ENCODE data around the gene ABCC11. TPM values are rescaled to one million over a fixed set of nuclear protein-coding genes. Genes with fewer than 3 reads are reported as not detected.
A peak's percentile ranks its signal among the peaks of the same experiment; 100 is the strongest.

Gene ABCC11
- polyA plus RNA-seq, 1 donor = not detected

DNA sequence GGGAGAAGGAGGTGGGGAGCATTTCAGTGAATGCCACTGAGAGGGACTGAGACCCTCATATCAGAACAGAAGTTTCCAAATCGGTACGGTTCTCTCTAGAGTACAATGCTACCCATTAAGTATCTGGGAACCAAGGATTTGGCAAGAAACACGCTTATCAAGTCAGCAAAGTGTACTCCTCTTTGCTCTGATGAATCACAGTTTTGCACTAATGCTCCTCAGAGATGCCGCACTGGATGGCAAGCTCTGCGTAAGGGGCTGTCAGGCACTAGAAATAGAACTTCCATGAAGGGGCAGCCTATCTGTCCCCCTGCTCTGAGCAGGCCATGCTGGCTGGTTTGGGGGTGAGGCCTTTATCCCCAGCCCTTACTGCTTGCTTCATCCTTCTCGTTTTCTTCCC, 86.8 kb downstream of the ABCC11 start:
- no peak for DNase-seq

DNA sequence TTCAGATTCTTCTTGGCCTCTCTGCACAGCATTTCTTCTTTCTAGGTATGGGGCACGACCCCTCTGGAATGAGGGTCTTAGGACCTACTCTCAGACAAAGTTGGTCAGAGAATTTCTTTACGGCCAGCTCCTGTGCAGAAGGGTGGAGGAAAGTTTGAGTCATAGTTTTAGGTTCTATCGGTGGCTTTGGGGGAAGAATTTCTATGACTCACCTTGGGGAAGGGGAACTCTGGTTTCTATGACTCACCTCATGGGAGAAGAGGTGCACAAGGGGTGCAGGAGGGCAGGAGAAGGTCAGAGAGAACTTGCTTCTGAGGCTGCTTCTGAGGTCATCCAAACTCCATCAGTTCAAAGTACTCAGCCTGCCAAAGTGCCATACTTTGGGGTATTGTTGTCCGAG, 89.0 kb downstream of the ABCC11 start:
- no peak for DNase-seq

DNA sequence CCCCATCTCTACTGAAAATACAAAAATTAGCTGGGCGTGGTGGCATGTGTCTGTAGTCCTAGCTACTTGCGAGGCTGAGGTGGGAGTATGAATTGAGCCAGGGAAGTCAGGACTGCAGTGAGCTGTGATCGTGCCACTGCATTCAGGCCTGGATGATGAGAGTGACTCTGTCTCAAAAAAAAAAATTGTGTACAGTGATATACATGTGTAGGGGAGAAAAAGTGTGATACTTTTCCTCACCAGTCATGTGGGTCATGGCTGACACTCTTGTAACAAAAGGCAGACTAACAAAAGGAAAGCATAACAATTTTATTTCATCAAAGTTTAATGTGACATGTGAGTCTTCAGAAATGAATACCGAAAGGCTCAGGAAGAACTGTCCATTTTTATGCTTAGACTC, 89.5 kb downstream of the ABCC11 start:
- no peak for DNase-seq

DNA sequence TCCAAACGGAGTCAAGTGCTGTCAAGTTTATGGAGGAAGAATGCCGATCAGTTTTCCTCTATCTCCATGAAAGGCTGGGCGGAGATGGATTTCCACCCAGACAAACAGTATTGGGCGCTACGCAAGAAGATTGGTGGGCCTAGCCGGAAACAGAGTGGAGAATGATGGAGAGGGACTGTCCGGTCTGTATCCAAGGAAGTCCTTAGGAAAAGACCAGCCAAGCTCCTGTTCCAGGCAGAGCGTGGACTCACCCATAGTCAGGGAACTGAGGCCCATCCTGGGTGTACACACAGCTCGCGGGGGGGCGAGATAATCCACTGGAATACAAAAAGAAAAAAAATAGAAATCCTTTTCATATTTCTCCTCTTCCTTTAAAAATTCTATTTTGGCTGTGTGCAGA, 90.0 kb downstream of the ABCC11 start:
- no peak for DNase-seq

DNA sequence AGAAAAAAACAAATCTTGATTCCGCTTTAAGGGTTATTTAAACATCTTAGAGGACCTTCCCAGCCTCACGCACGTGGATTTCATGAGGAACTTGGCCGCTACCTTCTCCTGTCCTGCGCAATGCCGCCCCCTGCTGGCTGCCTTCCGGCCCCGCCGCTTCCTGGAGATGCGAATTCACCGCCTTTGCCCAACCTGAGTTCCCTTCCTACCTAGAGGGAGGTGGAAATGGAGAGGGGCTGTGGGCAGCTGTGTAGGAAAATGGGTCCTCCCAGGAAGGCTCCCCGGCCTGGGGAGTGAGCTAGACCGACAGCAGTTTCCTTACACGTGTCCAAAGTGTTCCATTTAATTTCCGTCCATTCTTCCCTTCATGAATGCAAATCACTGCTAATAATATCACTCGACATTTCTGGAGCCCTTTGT, 90.5 kb downstream of the ABCC11 start:
- peak; percentile 74 for DNase-seq

DNA sequence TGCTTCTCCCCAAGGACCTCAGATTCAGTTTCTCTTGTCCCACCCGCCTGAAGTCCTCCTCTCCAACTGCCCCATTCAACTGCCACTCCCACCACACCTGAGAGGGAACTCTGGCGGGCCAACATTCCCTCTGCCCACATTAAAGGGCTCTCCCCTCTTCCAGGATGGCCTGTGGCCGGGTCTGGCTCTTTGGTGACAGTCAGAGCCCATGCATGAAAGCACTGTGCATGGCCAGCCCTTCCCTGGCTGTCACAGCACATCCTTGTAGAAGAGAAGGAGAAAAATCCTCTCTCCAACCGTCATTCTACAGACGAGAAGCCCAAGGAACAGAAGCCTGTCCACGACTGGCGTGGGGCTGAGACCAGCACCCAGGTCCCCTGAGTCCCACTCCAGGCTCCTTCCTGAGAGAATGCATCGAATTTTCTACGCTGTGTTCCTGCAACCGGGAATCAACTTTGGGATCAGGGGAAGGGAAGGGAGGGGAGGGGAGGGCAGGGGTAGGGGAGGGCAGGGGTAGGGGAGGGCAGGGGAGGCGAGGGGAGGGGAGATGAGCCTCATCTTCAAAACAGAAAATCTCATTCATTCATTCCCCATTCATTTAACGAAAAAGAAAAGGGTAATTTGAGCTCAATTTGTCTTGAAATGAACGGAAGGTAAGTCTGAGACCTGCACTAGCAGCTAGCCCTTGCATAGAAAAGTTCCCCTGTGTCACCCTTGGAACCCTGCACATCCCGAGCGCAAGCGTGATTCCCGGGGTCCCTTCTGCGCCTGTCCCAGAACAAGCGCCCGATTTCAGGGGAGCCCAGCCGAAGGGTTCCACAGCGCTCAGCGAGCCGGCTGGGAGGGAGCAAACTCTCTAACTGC, 91.2 kb downstream of the ABCC11 start, which contains the start of gene ABCC12:
Gene ABCC12, minus strand, starts transcription at position 68 of the 864 bp plus-strand sequence. CDS start 9,569 bp downstream, outside the sequence.
- DNase-seq = no peak

DNA sequence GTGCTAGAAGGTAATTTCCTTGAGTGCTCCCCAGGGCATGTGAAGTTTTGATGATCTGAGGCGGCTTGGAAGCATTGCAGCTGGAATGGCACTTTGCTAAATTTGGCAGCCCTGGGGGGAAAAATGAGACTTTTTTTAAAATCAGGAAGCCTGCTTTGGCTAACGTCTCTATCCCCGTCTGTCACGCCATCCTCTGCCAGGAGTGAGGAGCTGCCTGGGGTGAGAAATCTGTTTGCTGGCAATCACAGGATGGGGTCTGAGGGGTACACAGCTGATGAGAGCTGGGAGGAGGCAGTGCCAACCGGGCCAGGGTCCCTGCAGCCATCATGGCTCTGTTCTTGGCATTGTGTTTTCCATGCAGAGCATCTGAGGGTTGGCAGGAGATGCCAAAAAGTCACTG, 93.6 kb downstream of the ABCC11 start:
- DNase-seq = no peak

DNA sequence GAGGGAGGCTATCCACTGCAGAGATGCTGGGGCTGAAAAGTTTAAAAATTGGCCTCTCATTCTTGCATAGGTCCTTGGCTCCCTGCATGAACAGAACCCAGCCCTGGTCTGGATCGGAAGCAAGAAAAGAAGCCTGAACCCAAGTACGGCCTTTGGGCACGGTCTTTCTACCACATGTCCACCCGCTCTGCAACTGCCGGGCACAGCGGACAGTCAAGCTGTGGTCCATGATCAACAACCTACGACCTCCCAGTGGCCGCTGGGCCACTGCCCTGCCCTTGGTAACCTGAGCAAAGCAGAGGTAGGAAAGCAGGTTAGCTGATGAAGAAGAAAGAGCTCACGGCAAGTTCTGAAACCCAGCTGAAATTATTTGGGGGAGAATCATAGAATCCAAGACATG, 95.1 kb downstream of the ABCC11 start:
- no peak for DNase-seq

DNA sequence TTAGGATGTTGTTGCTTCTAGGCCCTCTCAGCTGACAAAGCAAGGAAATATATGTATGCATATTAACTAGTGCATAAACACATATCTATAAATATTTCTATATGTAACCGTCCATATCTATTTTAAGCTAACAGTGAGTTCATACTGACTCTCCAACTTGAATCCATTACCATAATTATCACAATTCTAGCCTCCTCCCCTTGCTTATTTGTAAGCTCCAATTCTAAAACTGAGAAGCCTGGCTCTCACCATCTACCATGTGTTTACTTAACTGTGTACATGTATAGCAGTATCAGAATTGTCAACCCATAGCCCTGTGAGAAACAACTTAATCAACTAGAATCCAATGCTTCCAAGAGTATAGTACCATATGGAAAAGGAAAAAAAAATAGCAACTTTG, 96.6 kb downstream of the ABCC11 start:
- no peak for DNase-seq

DNA sequence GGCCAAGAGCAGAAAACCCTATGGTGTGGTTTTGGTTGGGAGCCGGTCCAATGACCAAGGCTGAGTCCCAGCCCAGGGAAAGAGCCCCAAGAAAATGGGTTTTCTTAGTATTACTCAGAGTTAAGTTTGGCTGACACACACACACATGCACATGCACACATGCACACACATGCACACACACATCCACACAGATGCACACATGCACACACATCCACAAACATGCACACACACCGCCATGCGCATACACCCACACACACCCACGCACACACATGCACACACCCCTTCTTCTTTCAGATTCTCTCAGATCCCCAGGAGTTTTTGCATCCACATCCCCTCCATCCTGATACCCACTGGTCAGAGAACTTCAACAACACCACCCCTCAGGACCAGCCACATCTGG, 100.6 kb downstream of the ABCC11 start:
- no peak for DNase-seq

DNA sequence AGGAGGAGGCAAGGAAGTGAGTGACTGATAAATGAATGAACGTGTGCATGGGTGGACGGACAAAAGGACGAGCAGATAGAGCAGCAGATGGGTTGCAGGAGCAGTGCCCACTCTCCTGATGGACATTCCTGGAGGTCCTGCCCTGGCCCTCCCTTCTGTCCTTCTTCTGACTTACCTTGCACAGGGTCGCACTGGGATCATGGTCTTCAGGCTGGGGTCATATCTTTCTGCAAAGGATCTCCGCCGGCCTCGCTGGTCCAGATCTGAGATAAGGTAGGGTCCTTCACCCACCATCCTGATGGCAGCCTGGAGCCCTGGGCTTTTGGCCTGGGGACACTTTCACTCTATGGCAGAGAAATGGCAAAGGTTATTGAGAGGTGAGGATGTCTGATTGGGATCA, 101.2 kb downstream of the ABCC11 start:
- DNase-seq = no peak

DNA sequence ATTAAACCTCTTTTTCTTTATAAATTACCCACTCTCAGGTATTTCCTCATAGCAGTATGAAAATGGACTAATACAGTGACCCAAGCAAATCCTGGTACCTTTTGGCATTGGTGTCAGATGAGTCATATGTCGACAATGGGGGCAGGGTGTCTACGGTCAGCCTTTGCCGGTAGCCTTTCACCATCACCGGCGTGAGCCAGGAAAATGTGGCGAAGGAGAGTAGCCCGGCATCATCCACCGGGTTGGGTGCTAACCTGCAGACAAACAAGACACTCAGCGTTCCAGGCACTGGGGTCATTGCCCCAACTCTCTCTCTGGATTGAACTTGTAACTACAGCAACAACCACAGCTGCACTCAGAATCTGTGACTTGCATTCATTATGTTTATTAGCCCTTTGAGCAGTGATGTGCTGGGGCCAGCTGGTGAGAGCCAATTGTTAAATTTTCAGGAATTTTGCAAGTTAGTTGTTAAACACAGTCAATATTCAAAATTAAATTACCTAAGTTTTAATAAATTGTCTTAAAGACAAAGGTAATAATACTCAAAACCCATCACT, 103.4 kb downstream of the ABCC11 start:
- no peak for DNase-seq

DNA sequence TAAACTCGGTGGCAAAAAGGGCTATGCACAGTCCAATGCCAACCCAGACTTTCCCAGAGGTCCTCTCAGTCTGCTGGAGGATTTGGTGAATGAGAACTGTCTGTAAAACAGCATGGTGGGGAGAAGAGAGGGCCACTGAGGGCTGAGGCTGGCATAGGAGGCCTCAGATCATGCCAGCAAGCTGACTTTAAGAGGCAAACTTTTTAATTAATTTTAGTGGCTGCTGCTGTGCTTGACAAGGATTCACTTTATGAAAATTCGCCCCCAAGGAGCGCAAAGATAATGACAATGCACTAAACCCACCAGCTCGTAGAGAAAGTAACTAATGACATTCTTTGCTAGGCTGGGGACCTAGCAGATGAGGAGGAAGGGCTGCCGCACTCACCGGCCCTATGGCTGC, 106.5 kb downstream of the ABCC11 start:
- no peak for DNase-seq

DNA sequence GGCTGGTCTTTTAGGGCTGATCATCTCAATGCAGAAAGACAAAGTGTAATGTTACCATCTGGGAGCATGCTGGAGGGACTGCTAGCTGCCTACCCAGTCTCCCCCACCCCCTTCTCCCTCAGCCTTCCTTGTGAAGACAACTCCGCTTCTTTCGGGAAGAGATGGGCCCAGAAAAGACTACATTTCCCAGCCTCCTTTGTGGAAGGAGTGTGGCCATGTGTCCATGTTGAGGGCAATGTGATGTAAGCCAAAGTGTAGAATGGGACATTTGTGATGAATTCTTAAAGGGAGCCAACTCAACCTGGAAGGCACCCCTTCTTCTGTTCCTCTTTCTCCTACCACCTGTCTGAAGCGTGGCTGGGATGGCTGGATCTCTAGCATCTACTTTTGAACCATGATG, 107.8 kb downstream of the ABCC11 start:
- DNase-seq = no peak

DNA sequence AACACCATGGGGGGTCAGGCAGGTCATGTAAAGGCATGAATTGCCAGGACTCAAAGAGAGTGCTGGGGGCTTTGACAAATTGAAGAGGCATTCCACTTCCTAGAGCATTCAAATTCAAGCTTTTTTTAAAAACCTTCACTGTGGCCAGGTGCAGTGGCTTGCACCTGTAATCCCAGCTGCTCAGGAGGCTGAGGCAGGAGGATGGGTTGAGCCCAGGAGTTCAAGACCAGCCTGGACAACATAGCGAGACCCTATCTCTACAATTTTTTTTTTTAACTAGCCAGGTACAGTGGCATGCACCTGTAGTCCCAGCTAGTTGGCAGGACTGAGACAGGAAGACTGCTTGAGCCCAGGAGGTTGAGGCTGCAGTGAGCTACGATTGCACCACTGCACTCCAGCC, 108.8 kb downstream of the ABCC11 start:
- DNase-seq = no peak

DNA sequence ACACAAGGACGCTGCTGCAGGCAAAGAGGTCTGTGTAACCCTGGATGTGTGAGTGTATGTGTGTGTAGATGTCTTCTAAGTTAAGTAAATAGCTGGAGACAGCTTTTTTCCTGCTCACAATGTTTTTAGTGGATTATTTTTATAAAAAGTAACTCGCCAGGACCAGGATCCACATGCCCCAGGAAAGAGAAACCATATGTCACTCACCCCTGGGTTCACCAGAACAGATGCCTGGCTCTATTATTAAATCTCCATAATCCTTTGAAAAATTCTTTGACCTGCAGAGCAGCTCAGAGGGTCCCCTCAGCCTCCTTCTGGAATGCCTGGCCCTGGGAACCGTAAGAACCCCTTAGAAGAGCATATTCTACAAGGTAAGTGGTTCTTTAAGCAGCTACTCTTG, 109.5 kb downstream of the ABCC11 start:
- DNase-seq = no peak

DNA sequence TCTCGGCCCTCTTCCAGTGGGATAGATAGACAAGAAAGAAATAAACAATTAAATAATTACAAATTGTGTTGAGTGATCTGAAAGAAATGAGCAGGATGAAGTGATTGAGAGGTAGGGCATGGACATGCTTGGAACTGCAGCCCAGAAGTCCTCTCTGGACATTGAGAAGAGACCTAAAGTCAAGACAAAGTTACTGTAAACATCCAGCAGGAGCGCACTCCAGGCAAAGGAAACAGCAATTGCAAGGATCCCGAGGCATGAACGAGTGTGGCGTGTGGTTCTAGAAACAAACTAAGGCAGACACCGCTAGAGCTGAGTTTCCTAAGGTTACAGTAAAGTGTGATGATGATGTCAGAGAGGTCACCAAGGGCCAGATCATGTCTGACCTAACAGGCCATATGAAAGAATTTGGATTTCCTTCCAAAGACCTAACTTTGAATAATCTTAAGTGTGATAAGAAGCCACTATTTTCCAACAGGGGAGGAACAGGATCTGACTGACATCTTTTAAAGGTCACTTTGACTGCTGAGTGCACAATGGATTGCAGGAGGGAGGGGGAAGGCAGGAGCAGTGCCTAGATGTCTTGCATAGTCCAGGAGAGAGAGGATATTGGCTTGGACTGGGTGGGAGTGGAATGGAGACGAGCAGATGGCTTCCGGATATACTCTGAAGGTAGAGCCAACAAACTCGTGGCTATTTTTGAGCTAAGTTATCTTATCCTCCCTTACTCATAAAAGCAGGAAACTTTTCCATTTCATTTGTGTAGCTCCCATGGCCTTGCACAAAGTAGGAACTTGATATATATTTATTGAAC, 110.6 kb downstream of the ABCC11 start:
- peak; percentile 36 for DNase-seq

DNA sequence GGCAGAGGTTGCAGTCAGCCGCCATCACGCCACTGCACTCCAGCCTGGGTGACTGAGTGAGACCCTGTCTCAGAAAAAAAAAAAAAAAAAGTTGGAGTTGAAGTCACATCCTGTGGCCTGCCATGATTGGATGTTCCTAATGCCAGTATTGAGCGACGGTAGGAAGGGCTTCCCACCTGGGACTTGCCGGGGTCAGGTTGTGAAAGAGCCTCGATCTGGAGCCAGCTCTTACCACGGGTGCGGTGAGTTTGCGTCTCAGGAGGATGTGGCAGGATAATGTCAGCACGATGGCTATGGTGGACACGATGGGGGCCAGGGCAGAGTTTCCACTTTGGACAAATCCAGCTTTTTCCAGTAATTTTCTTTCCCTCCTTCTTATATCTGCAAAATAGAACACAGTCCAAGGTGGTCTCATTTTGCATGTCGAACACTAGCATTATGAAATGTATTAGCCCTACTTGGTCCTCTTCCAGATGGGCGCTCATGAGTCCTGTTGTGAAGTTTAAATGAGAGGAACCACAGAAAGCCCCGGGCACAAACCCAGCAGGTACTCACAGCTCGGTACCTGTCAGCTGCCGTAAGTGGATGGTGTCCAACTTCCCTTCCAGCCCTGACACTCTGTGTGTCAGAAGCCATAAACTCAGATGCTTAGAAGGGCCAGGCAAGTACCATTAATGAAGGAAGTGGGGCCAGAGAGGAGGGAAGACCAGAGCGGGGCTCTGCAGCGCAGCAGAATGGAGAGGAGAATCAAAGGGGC, 113.7 kb downstream of the ABCC11 start:
- no peak for DNase-seq

DNA sequence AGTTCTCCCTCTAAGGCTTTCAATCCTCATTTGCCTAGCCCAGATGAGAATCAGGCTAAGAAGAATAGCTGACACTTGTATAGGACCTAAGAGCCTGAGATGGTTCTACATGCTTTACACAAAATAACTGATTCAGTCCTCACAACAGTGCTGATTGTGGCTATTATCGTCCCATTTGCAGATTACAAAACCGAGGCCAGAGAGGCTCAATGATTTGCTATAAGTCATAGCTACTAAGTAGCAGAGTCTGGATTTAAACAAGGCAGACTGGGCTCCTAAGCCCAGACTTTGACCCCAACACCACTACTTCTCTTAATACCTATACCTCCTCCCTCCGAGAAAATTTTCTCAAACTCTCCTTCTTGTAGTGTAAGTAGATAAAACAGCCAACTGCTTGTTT, 114.6 kb downstream of the ABCC11 start:
- DNase-seq = no peak

DNA sequence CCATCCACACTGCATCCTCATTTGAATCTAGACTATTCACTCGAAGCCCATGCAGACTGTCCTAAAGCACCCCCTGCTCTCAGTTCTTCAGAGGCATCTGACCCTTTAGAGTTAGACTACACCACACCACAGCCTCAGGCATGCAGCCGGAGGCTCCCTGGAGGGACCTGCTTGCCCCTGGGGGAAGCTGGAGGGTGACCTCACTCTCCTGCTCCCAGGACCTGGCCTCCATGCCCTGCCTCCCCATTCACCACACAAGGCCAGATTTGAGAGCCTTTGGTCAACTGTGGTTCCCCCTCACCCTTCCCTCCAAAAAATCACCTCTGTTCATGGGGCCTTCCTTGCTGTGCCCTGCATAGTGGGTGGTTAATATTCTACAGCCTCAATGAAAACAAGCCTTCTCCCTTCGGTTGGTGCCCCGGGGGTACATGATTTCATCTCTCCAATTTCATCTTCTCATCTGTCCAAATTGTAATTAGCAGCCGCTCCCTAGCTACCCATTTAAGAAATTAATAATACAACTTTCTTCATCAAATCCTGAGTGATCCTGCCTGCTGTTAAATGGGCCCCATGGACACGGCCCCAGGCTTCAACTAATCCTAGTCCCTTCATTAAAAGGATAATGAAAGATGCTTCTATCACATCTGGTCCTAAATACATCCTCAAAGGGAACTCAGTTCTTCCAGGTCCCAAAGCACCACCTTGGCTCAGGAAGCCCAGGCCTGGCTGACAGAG, 116.0 kb downstream of the ABCC11 start:
- no peak for DNase-seq

DNA sequence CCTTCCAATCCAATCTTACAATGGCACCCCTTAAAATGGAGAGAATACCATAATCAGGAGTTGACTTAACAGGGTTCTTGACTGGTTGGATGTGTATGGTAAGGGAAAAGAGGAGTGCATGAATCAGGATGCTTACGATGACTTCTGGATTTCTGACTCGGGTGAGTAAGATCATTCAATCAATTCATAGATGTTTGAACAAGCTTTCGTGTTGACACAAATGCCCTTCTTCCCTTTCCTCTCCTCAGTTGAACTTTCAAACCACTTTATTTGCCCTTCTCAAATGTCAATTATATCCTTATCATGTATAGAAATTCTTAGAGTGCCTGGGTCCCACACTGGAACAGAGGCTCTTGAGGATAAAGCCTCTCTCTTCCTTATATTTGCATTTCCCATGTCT, 117.4 kb downstream of the ABCC11 start:
- DNase-seq = no peak

DNA sequence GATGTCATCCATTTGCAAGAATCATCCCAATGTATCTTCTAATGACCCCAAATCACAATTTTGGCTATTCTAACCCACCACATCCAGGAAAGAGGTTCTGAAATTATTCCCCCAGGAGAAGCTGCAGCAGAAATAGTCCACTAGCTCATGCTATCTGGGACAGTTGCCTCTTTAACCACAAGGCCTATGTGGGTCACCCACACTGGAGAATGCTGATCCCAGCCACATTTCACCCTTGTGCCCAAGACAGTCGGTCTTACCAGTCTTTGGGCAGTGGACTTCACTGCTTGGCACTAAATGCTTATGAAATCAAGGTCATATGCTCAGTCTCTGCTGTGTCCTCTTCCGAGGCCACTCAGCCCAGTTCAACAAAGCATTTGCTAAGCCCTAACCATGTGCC, 118.6 kb downstream of the ABCC11 start:
- no peak for DNase-seq

Data from hindlimb muscle (tissue), 1 donor.